Ishikawa (cell line): ENCODE results near the gene PRAMEF1.

Source experiments
- CEBPB ChIP-seq: IDR thresholded peaks from 2 replicates; pipeline ENCODE4 v1.6.1; 2012
- CREB1 ChIP-seq: IDR thresholded peaks from 2 replicates; pipeline ENCODE4 v1.6.1; 2012; ENCODE audit warnings: low read depth
- EP300 ChIP-seq: IDR thresholded peaks from 2 replicates; pipeline ENCODE4 v1.6.1; 2012; ENCODE audit warnings: borderline replicate concordance
- RAD21 ChIP-seq: IDR thresholded peaks from 2 replicates; pipeline ENCODE4 v1.6.1; 2012; ENCODE audit warnings: low read depth
- TAF1 ChIP-seq: IDR thresholded peaks from 2 replicates; pipeline ENCODE4 v1.6.1; 2012; ENCODE audit warnings: low read depth, mild to moderate bottlenecking
- TF ChIP-seq, protein P1 (sequence below): IDR thresholded peaks from 2 replicates; pipeline ENCODE4 v1.6.1; 2012; ENCODE audit warnings: low read depth, mild to moderate bottlenecking
- TF ChIP-seq, protein P2 (sequence below): IDR thresholded peaks from 2 replicates; pipeline ENCODE4 v1.6.1; 2012

DNA sequence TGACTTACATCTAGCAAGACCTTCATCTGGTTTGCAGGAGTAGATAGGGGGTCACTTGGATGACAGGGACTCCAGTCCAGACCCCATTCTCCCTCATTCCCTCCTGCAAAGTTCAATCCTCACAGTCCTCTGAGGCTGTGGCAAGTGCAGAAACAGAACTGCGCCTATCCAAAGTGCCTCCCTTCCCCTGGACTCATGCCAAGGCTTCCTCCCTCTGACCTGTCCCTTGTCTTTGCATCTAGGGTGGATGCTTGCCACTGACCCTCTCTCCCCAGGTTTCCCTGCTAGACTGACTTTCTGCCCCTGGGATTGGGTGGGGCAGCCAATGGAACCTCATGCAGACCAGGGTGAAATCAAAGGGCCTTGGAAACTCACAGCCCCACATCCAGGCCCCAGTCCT, 18.7 kb downstream of the PRAMEF1 start:
- TF ChIP-seq CEBPB = no peak
- TF ChIP-seq TAF1 = no peak
- no peak for TF ChIP-seq CREB1
- TF ChIP-seq, protein P1, sequence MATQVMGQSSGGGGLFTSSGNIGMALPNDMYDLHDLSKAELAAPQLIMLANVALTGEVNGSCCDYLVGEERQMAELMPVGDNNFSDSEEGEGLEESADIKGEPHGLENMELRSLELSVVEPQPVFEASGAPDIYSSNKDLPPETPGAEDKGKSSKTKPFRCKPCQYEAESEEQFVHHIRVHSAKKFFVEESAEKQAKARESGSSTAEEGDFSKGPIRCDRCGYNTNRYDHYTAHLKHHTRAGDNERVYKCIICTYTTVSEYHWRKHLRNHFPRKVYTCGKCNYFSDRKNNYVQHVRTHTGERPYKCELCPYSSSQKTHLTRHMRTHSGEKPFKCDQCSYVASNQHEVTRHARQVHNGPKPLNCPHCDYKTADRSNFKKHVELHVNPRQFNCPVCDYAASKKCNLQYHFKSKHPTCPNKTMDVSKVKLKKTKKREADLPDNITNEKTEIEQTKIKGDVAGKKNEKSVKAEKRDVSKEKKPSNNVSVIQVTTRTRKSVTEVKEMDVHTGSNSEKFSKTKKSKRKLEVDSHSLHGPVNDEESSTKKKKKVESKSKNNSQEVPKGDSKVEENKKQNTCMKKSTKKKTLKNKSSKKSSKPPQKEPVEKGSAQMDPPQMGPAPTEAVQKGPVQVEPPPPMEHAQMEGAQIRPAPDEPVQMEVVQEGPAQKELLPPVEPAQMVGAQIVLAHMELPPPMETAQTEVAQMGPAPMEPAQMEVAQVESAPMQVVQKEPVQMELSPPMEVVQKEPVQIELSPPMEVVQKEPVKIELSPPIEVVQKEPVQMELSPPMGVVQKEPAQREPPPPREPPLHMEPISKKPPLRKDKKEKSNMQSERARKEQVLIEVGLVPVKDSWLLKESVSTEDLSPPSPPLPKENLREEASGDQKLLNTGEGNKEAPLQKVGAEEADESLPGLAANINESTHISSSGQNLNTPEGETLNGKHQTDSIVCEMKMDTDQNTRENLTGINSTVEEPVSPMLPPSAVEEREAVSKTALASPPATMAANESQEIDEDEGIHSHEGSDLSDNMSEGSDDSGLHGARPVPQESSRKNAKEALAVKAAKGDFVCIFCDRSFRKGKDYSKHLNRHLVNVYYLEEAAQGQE = no peak
- TF ChIP-seq EP300 = no peak
- TF ChIP-seq RAD21 = no peak
- TF ChIP-seq, protein P2, sequence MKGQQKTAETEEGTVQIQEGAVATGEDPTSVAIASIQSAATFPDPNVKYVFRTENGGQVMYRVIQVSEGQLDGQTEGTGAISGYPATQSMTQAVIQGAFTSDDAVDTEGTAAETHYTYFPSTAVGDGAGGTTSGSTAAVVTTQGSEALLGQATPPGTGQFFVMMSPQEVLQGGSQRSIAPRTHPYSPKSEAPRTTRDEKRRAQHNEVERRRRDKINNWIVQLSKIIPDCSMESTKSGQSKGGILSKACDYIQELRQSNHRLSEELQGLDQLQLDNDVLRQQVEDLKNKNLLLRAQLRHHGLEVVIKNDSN = no peak
